A673 (cell line): ENCODE results near the gene PMPCA.

Source experiments
- EZH2 ChIP-seq: fragments of 200-600 bp; sonication (generic); IDR thresholded peaks from 2 replicates; pipeline ENCODE4 v1.6.1; 2017; ENCODE audit warnings: borderline replicate concordance, low read depth, mild to moderate bottlenecking, mixed read lengths, antibody characterized with exemption, low read length; ENCODE audit not compliant: poor library complexity, severe bottlenecking
- TF ChIP-seq, protein P1 (sequence below): fragments of 300-800, 200-600 bp; sonication (generic); conservative IDR thresholded peaks from 2 replicates; pipeline ENCODE4 v1.5.1; 2017; ENCODE audit warnings: low read depth, mild to moderate bottlenecking, antibody characterized with exemption, low read length, moderate library complexity, mixed read lengths

DNA sequence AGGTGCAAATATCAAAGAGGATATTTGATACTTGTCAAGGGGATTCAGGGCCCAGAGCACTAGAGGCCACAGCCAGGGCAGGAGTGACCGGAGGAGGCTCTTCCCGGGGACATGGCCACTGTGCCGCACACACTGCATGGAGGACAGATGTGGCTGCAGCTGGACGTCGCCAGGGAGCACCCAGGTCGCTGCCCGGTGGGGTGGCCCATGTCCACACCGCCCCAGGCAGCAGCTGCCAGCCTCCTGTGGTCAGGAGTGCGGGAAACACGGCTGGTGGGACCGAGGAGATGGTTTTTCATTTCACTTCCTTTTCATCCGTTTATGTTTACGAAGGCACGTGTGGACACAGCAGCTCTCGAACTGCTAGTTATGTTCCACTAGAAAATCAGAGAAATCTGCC lies 57.3 kb downstream of the PMPCA start:
- TF ChIP-seq, protein P1, sequence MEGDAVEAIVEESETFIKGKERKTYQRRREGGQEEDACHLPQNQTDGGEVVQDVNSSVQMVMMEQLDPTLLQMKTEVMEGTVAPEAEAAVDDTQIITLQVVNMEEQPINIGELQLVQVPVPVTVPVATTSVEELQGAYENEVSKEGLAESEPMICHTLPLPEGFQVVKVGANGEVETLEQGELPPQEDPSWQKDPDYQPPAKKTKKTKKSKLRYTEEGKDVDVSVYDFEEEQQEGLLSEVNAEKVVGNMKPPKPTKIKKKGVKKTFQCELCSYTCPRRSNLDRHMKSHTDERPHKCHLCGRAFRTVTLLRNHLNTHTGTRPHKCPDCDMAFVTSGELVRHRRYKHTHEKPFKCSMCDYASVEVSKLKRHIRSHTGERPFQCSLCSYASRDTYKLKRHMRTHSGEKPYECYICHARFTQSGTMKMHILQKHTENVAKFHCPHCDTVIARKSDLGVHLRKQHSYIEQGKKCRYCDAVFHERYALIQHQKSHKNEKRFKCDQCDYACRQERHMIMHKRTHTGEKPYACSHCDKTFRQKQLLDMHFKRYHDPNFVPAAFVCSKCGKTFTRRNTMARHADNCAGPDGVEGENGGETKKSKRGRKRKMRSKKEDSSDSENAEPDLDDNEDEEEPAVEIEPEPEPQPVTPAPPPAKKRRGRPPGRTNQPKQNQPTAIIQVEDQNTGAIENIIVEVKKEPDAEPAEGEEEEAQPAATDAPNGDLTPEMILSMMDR, result no peak
- no peak for TF ChIP-seq EZH2
